HepG2 (cell line): ENCODE results near the gene HDAC8. TPM values are rescaled to one million over a fixed set of nuclear protein-coding genes. Genes with fewer than 3 reads are reported as not detected.
"Not testable (repeated sequence)": the region's sequence is repeated elsewhere in the genome, so short reads cannot be mapped to it uniquely, and the experiment has no call there.

Source experiments
- ATAC-seq: fragments of 200-7000 bp; cut with Tn5 transposase; 3 replicates; pipeline ENCODE4 v1.9.1; 2020; ENCODE audit warnings: mild to moderate bottlenecking, moderate library complexity
- BruUV-seq: library from RNA; stranded (reverse); fragments of 400-500 nt; replicated peaks from 2 replicates; lab custom pipeline; 2021; lab: Mats Ljungman, UMichigan
- CTCF ChIA-PET: fragments of 300-600 bp; formaldehyde crosslinking; extraction: SDS; loops from one replicate; lab custom pipeline; 2021; ENCODE audit warnings: low total read pairs, inconsistent platforms, low intra/inter-chr PET ratio; lab: Yijun Ruan, JAX
- POLR2A ChIA-PET: fragments of 350-600 bp; sonication (Branson Sonifier 250); formaldehyde crosslinking; loops from one replicate; lab custom pipeline; 2020; ENCODE audit warnings: antibody characterized with exemption, inconsistent platforms; lab: Yijun Ruan, JAX
- DNase-seq: peaks from one replicate; pipeline ENCODE4 v3.0.0-alpha.2; 2015; ENCODE audit warnings: low spot score
- FAIRE-seq: peaks from 3 replicates; lab custom pipeline; 2011; peaks lifted over from hg19 to GRCh38; lab: Jason Lieb, UNC
- H2AFZ ChIP-seq: one replicate; pipeline ENCODE4 v1.6.1; 2011; ENCODE audit warnings: low read length, inconsistent platforms
- H3K27ac ChIP-seq: fragments of 300-600 bp; 3 replicates; pipeline ENCODE4 v1.8.0; 2011; ENCODE audit warnings: mixed run types, mild to moderate bottlenecking, mixed read lengths, low read length, inconsistent platforms; ENCODE audit not compliant: insufficient read depth; ENCODE audit errors: extremely low read length
- H3K27me3 ChIP-seq, 2 experiments: fragments of 200-600 bp in 1 of 2; 2 replicates in 1 of 2; 3 replicates in 1 of 2; pipeline versions ENCODE4 v1.6.0 to v1.8.0; 2011; ENCODE audit warnings: low read length in 2 of 2, mild to moderate bottlenecking in 2 of 2, moderate library complexity in 2 of 2, inconsistent platforms in 1 of 2; ENCODE audit not compliant: insufficient read depth in 2 of 2, control insufficient read depth in 1 of 2
- H3K36me3 ChIP-seq, 2 experiments: fragments of 200-600 bp in 1 of 2; replicated peaks in 1 of 2; 2 replicates in 1 of 2; 3 replicates in 1 of 2; pipeline versions ENCODE4 v1.5.1 to v1.8.0; 2011; ENCODE audit warnings: low read length in 2 of 2, inconsistent platforms in 1 of 2; ENCODE audit not compliant: insufficient read depth in 2 of 2, control insufficient read depth in 1 of 2
- H3K4me1 ChIP-seq: 2 replicates; pipeline ENCODE4 v1.5.1; 2012; ENCODE audit warnings: low read length, inconsistent platforms; ENCODE audit not compliant: insufficient read depth
- H3K4me2 ChIP-seq: 2 replicates; pipeline ENCODE4 v1.6.0; 2011; ENCODE audit warnings: low read depth, low read length, inconsistent platforms
- H3K4me3 ChIP-seq, 3 experiments: fragments of 200-600 bp in 1 of 3; sonication (generic), shearing (Covaris generic) in 1 of 3; replicated peaks in 1 of 3; 2 replicates each; pipeline ENCODE4 v1.5.1; 2011 to 2016; ENCODE audit warnings: low read length in 3 of 3, inconsistent platforms in 2 of 3, low read depth in 2 of 3, mild to moderate bottlenecking in 2 of 3, control low read depth in 1 of 3, mixed read lengths in 1 of 3; ENCODE audit not compliant: insufficient read depth in 1 of 3
- H3K79me2 ChIP-seq: one replicate; pipeline ENCODE4 v1.6.1; 2011; ENCODE audit warnings: low read length, inconsistent platforms; ENCODE audit not compliant: insufficient read depth
- H3K9ac ChIP-seq: 2 replicates; pipeline ENCODE4 v1.6.0; 2011; ENCODE audit warnings: mild to moderate bottlenecking, low read depth, low read length, inconsistent platforms; ENCODE audit not compliant: insufficient read depth
- H3K9me3 ChIP-seq: 2 replicates; pipeline ENCODE4 v1.5.1; 2012; ENCODE audit warnings: mild to moderate bottlenecking, low read length
- H4K20me1 ChIP-seq: 2 replicates; pipeline ENCODE4 v1.6.0; 2011; ENCODE audit warnings: inconsistent platforms, mild to moderate bottlenecking, low read length, moderate library complexity; ENCODE audit not compliant: insufficient read depth
- MAFK ChIP-seq, 2 experiments: IDR thresholded peaks in 1 of 2; conservative IDR thresholded peaks in 1 of 2; 2 replicates each; pipeline ENCODE4 v1.6.1; 2011; ENCODE audit warnings: improper control_type of control experiment in 2 of 2, low read length in 2 of 2
- MTF1 ChIP-seq: sonication (generic); formaldehyde crosslinking; IDR thresholded peaks from 2 replicates; pipeline ENCODE4 v1.5.0; 2020; ENCODE audit warnings: missing genetic modification reagents
- PLSCR1 ChIP-seq: sonication (generic); formaldehyde crosslinking; IDR thresholded peaks from 2 replicates; pipeline ENCODE4 v1.5.0; 2020; ENCODE audit warnings: missing genetic modification reagents, mild to moderate bottlenecking, borderline replicate concordance
- RAD51 ChIP-seq: fragments of 450-650 bp; IDR thresholded peaks from 2 replicates; pipeline ENCODE4 v1.6.1; 2016; ENCODE audit warnings: borderline replicate concordance
- TCF12 ChIP-seq, 2 experiments: fragments of 450-650 bp in 1 of 2; sonication (generic) in 1 of 2; formaldehyde crosslinking in 1 of 2; IDR thresholded peaks; 2 replicates each; pipeline versions ENCODE4 v1.6.1 to v1.8.0; 2017 to 2022; ENCODE audit warnings: antibody characterized with exemption in 1 of 2, mild to moderate bottlenecking in 1 of 2, missing genetic modification reagents in 1 of 2, moderate library complexity in 1 of 2
- ZNF496 ChIP-seq: sonication (generic); formaldehyde crosslinking; IDR thresholded peaks from 2 replicates; pipeline ENCODE4 v1.8.1; 2023; ENCODE audit warnings: mild to moderate bottlenecking, moderate library complexity, missing genetic modification reagents; ENCODE audit not compliant: insufficient replicate concordance
- WGBS: methylation state at CpG from one replicate; pipeline ENCODE4 v1.1.6; 2017; ENCODE audit warnings: low lambda C conversion rate; 5-methylcytosine and 5-hydroxymethylcytosine counted together
- in situ Hi-C: cut with HindIII; loops from 2 replicates; pipeline ENCODE4 v1.10.0; 2017; ENCODE audit warnings: low pct_unique_long_range_greater_than_20kb; ENCODE audit not compliant: extremely low pct_ligation_motif_present
- intact Hi-C: fragments of 100-400 bp; cut with micrococcal nuclease; formaldehyde crosslinking; loops from one replicate; pipeline ENCODE4 v1.10.0; 2022; ENCODE audit not compliant: unreplicated experiment
- polyA plus RNA-seq, 8 experiments: library from polyadenylated mRNA; depleted of rRNA in 3 of 8; stranded (reverse) in 7 of 8; unstranded in 1 of 8; fragments of >200 nt; fragmentation: Illumina TruSeq in 4 of 8; extraction: Trizol in 4 of 8; gene quantifications; 2 replicates each; pipeline versions ENCODE4 v1.2.1 to v1.2.3, GENCODE V29; 2011 to 2016; ENCODE audit warnings: low read depth in 4 of 8, missing spikeins in 1 of 8, mixed read lengths in 1 of 8; ENCODE audit not compliant: insufficient read depth in 1 of 8
- total RNA-seq, 5 experiments: library from RNA; depleted of rRNA; stranded (reverse); fragments of >200 nt; fragmentation: Illumina TruSeq; extraction: Trizol; gene quantifications; 2 replicates each; pipeline ENCODE4 v1.2.3, GENCODE V29; 2016; ENCODE audit warnings: low read depth in 1 of 5

Gene HDAC8
- total and polyA plus RNA-seq, 2 of the 13 experiments (the other 11 are each of a cell fraction or from before 2014, with no cell fraction given), result 13.7 to 28.6 TPM

DNA sequence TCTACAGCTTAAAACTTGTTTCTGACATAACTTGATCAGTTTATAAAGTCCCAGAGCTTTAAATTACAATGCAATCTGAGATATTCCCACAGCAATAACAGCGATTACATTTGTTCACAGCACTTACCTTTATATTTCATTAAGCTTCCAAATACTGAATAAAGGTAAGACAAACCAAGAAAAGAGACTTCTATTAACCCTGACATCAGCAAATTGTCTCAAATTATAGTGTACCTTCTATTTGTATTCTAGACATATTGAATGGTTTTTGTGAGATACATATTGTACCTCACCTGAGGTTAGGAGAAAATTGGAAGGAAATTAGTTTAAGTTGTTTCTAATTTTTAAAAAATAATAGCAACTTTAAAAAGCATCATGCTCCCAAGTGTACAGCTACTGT, 111.9 kb downstream of the HDAC8 start:
- no peak overlapping the region for H2AFZ ChIP-seq
- DNase-seq (no peak), FAIRE-seq (no peak), ATAC-seq (no peak)
- no peak overlapping the region for H3K27ac ChIP-seq
- no TSS peak for BruUV-seq
- no peak overlapping the region for H3K4me2 ChIP-seq
- intact Hi-C loops, result no loop called here
- in situ Hi-C loops, result no loop called here
- POLR2A ChIA-PET, result no interaction called here
- no peak overlapping the region for H3K9ac ChIP-seq
- H3K27me3 ChIP-seq, result no peaks in the 10 kb centered on the region
- TF ChIP-seq PLSCR1 (CRISPR knock-in tag) (no peak), TCF12 (IDR thresholded peaks at IDR 0.05) (no peak), TCF12 (CRISPR knock-in tag; IDR thresholded peaks at IDR 0.05) (no peak), MTF1 (CRISPR knock-in tag) (no peak), MAFK (conservative IDR thresholded peaks at IDR 0.05 in 1 of 2, IDR thresholded peaks at IDR 0.05 in 1 of 2; ENCODE audit: low read length in 2 of 2) (peak; percentile 32 to 56; a peak in 3 of 4 replicates), ZNF496 (CRISPR knock-in tag) (no peak), RAD51 (no peak)
- H3K9me3 ChIP-seq, result no peaks in the 10 kb centered on the region
- peaks cover 1 to 2% of the 10 kb centered on the region in 2 experiments; a peak in 1 of 5 replicates for H3K36me3 ChIP-seq
- H3K79me2 ChIP-seq, result no peaks in the 10 kb centered on the region
- H3K4me1 ChIP-seq, result no peaks in the 10 kb centered on the region
- 100% methylated on average over 1 of the region's 1 CpG for WGBS
- CTCF ChIA-PET, result no interaction called here
- no peaks in the 10 kb centered on the region for H4K20me1 ChIP-seq
- no peak overlapping the region for H3K4me3 ChIP-seq

DNA sequence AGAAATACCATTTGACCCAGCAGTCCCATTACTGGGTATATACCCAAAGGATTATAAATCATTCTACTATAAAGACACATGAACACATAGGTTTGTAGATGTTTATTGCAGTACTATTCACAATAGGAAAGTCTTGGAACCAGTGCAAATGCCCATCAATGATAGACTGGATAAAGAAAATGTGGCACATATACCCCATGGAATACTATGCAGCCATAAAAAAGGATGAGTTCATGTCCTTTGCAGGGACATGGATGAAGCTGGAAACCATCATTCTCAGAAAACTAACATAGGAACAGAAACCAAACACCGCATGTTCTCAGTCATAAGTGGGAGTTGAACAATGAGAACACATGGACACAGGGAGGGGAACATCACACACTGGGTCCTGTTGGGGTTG, 123.6 kb downstream of the HDAC8 start:
- H3K27ac ChIP-seq, ATAC-seq, H3K9ac ChIP-seq, BruUV-seq, H3K27me3 ChIP-seq, POLR2A ChIA-PET, H4K20me1 ChIP-seq, FAIRE-seq, H3K4me3 ChIP-seq, H3K9me3 ChIP-seq, H3K36me3 ChIP-seq, in situ Hi-C loops, intact Hi-C loops, H3K4me2 ChIP-seq, H3K79me2 ChIP-seq, DNase-seq, H3K4me1 ChIP-seq, CTCF ChIA-PET, H2AFZ ChIP-seq: not testable (repeated sequence)
- 100% methylated on average over 1 of the region's 1 CpG for WGBS

- FAIRE-seq, H3K4me1 ChIP-seq, H3K9ac ChIP-seq, H3K4me3 ChIP-seq, POLR2A ChIA-PET, CTCF ChIA-PET, H3K4me2 ChIP-seq, intact Hi-C loops, H3K27ac ChIP-seq, H4K20me1 ChIP-seq, H3K79me2 ChIP-seq, H3K36me3 ChIP-seq, BruUV-seq, H2AFZ ChIP-seq, in situ Hi-C loops, DNase-seq, H3K27me3 ChIP-seq, H3K9me3 ChIP-seq, ATAC-seq: not testable (repeated sequence)
- no CpG with 5 or more reads among the region's 16 CpGs for WGBS
These were observed 131.9 kb downstream of the HDAC8 start for GRCh38 chrX:72440764-72441163.
